Aorta (tissue), 5 donors: ENCODE results near the gene STIP1. TPM values are rescaled to one million over a fixed set of nuclear protein-coding genes. Genes with fewer than 3 reads are reported as not detected.

Source experiments
- ATAC-seq: fragments of 200-7000 bp; cut with Tn5 transposase; one replicate; pipeline ENCODE4 v1.9.1; 2022; ENCODE audit warnings: moderate library complexity; ENCODE audit not compliant: low FRiP score
- DNase-seq, 2 donors: peaks; one replicate each; pipeline ENCODE4 v3.0.0-alpha.2; 2020
- H3K27ac ChIP-seq, 2 donors: one replicate each; pipeline ENCODE4 v1.5.1; 2013; ENCODE audit warnings: low read length in 2 of 2, mild to moderate bottlenecking in 2 of 2, moderate library complexity in 2 of 2, control low read depth in 1 of 2, inconsistent platforms in 1 of 2, low read depth in 1 of 2
- H3K27me3 ChIP-seq, 2 donors: one replicate each; pipeline ENCODE4 v1.6.1; 2013; ENCODE audit warnings: control low read depth in 1 of 2, low read length in 1 of 2, mild to moderate bottlenecking in 1 of 2, moderate library complexity in 1 of 2; ENCODE audit not compliant: insufficient read depth in 2 of 2, control insufficient read depth in 1 of 2
- H3K36me3 ChIP-seq, 2 donors: one replicate each; pipeline ENCODE4 v1.6.1; 2013; ENCODE audit warnings: control low read depth in 1 of 2, low read length in 1 of 2, mild to moderate bottlenecking in 1 of 2; ENCODE audit not compliant: insufficient read depth in 2 of 2, control insufficient read depth in 1 of 2
- H3K4me1 ChIP-seq, 2 donors: one replicate each; pipeline ENCODE4 v1.6.1; 2013; ENCODE audit warnings: low read length in 2 of 2, control low read depth in 1 of 2, mild to moderate bottlenecking in 1 of 2, moderate library complexity in 1 of 2; ENCODE audit not compliant: insufficient read depth in 2 of 2, control insufficient read depth in 1 of 2
- H3K4me3 ChIP-seq, 2 donors: one replicate each; pipeline ENCODE4 v1.5.1; 2013; ENCODE audit warnings: low read length in 2 of 2, control low read depth in 1 of 2, mild to moderate bottlenecking in 1 of 2
- H3K9me3 ChIP-seq: one replicate; pipeline ENCODE4 v1.6.1; 2013; ENCODE audit warnings: mild to moderate bottlenecking, low read length; ENCODE audit not compliant: control insufficient read depth
- WGBS, 2 donors: extraction: QIAGEN DNeasy Blood & Tissue Kit; methylation state at CpG; one replicate each; pipeline ENCODE4 v1.1.7; 2013; 5-methylcytosine and 5-hydroxymethylcytosine counted together
- intact Hi-C, 2 donors: fragments of 100-400 bp; cut with DNase I; formaldehyde crosslinking; loops; one replicate each; pipeline versions ENCODE4 v1.14.2 to v1.15.0; 2022
- polyA plus RNA-seq, 2 donors: library from polyadenylated mRNA; stranded (reverse); fragments of 200-250 nt; gene quantifications; one replicate each; pipeline ENCODE4 v1.2.3, GENCODE V29; 2013
- total RNA-seq, 2 donors: library from RNA; stranded (reverse); fragmentation: NEBNext Ultra II Directional; extraction: Animal tissue kit (Norgen Biotek cat#: 25700); gene quantifications; one replicate each; pipeline ENCODE4 v1.2.1, GENCODE V29; 2021
- donor health status: healthy with polysubstance abuse.
- donor health status: Bipolar disorder and iron deficiency.
- donor health status: DM: no; HTN: no; CAD: no.
- donor health status: DM: no; HTN: no; CAD: no.
- donor health status: DM: yes; HTN: yes; CAD: no.

STIP1 gene
- total and polyA plus RNA-seq, 4 donors = 31.0 to 111 (median 54.2) TPM

DNA sequence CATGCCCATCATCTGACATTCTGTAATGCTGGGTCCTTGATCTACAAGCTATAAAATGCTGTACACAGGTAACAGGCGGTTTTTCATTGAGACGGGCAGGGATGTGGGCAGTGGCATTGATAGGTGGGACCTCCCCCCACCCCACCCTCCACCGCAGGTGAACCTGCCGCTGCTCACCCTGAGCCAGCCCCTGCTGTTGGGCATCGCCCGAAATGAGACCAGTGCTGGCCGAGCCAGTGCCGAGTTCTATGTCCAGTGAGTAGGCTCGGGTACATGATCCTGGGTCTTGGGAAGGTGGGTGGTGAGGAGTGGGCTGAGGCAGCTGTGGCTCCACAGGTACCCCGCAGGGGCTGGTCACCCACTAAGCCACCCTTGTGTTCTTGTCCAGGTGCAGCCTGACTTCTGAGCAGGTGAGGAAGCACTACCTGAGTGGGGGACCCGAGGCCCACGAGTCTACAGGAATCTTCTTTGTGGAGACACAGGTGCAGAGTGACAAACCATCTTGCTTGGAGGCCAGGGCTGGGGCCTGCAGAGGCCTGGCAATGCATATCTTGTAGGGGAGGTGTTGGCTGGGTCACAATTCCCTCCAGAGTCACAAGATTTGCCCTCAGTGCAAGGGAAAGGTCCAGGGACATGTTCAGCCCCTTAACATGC is 43.2 kb downstream of the STIP1 start:
- DNase-seq = peak in 1 of 2 donors; percentile 67
- Histone ChIP-seq H3K27me3 (no peaks in the 10 kb centered on the region), H3K36me3 (no peaks in the 10 kb centered on the region), H3K9me3 (no peaks in the 10 kb centered on the region), H3K4me3 (no peak overlapping the region), H3K4me1 (no peaks in the 10 kb centered on the region), H3K27ac (peak overlapping the region in 1 of 2 donors; percentile 9)
- WGBS, 2 donors = 84 to 87% methylated on average over 12 of the region's 12 CpGs
- intact Hi-C loops = loop anchor here in 1 of 2 donors (5.0 kb wide), 1 partner anchor 42 kb away; the partner anchor contains the start of gene STIP1
- no peak for ATAC-seq

DNA sequence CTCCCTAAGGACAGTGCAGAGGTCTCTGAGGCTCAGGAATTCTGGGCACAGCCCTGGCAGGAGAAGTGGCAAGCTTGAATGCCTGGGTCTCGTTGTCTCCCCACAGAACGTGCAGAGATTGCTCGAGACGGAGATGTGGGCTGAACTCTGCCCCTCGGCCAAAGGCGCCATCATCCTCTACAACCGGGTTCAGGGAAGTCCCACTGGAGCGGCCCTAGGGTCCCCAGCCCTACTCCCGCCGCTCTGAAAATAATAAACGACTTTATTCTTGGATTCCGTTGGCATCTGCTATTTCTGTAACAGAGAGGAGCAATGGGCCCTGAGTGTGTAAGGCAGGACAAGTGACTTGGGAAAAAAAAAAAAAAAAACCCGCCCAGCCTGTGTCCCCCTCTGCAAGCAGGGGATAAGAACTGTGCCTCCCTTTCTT is 43.8 kb downstream of the STIP1 start:
- no peaks in the 10 kb centered on the region for H3K27me3 ChIP-seq
- peak overlapping the region in 1 of 2 donors; percentile 9 for H3K27ac ChIP-seq
- DNase-seq (peak in 1 of 2 donors; percentile 65), ATAC-seq (no peak)
- WGBS, 2 donors = 4 to 5% methylated on average over 13 of the region's 13 CpGs
- no peaks in the 10 kb centered on the region for H3K9me3 ChIP-seq
- peak overlapping the region; percentile 2 to 59 for H3K4me3 ChIP-seq
- H3K4me1 ChIP-seq = no peaks in the 10 kb centered on the region
- intact Hi-C loops = loop anchor here in 1 of 2 donors (5.0 kb wide), 1 partner anchor 42 kb away; the partner anchor contains the start of gene STIP1
- H3K36me3 ChIP-seq = no peaks in the 10 kb centered on the region

DNA sequence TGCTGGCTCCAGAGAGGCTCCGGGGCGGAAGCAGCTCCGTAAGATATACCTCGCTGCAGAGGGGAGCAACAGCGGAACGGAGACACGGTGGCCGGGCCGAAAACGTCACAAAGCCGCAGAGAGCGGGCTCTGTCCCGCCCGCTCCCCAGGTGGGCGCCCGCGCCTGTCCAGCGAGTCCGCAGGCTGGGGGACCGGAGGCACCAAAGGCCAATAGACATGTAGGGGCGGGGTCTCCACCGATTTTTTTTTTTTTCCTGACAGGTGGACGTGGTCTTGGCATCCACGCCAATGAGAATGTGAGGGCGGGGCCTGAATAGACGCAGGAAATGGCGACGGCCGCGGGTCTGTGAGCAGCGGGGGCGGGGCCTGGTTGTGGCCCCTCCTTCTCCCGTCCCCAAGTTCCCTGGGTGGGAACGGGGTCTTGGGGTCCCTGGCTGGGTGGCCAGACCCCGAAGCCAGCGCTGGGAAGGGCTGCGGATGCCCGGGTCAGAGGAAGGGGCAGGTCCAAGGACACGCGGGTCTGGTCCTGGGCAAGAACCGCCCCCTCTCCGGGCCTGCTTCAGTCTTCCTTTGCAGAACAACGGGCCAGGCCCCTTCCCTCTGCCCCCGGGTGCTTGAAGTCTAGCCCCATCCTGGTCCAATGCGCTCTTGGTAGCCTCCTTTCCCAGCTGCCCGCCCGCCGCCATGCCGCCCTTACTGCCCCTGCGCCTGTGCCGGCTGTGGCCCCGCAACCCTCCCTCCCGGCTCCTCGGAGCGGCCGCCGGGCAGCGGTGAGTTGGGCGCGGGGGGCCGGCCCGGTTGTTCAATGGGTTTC is 44.4 kb downstream of the STIP1 start, which contains the start of gene DNAJC4:
Gene DNAJC4, plus strand, starts transcription at position 378 of the 814 bp plus-strand sequence. Its CDS starts 307 bp downstream, at position 685.
- no peaks in the 10 kb centered on the region for H3K27me3 ChIP-seq
- H3K9me3 ChIP-seq = no peaks in the 10 kb centered on the region
- H3K4me3 ChIP-seq = peak within 1 kb of the TSS; percentile 41 to 59
- no peaks in the 10 kb centered on the region for H3K36me3 ChIP-seq
- H3K4me1 ChIP-seq = no peaks in the 10 kb centered on the region
- ATAC-seq = peak; percentile 80
- H3K27ac ChIP-seq = peak within 1 kb of the TSS; percentile 32 to 72
- DNase-seq = peak; percentile 93 to 96
- intact Hi-C loops = no loop called here
- WGBS, 2 donors = 0 to 1% methylated on average over 59 to 62 of the region's 62 CpGs

DNA sequence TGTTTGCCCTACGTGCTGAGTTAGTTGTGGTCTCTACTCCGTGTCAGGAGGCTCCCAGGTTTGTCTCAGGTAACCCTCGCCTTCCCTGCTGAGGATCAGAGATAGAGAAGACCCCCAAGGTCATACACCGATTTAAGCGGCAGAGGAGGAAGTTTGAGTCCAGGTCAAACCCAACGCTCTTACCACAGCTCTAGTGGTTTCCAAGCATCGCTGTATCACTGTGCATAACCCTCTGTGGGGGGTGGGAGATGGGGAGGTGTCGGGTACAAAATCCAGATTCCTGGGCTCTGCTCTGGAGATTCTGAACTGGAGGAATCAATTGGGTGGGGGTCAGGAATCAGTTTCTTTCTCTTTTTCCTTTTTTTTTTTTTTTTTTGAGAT is 45.0 kb downstream of the STIP1 start:
- Histone ChIP-seq H3K27ac (peak overlapping the region; percentile 32 to 72), H3K36me3 (no peaks in the 10 kb centered on the region), H3K4me3 (peak overlapping the region; percentile 41 to 59), H3K27me3 (no peaks in the 10 kb centered on the region), H3K9me3 (no peaks in the 10 kb centered on the region), H3K4me1 (no peaks in the 10 kb centered on the region)
- ATAC-seq (no peak), DNase-seq (no peak)
- WGBS, 2 donors = 10 to 11% methylated on average over 8 of the region's 8 CpGs
- intact Hi-C loops = no loop called here

DNA sequence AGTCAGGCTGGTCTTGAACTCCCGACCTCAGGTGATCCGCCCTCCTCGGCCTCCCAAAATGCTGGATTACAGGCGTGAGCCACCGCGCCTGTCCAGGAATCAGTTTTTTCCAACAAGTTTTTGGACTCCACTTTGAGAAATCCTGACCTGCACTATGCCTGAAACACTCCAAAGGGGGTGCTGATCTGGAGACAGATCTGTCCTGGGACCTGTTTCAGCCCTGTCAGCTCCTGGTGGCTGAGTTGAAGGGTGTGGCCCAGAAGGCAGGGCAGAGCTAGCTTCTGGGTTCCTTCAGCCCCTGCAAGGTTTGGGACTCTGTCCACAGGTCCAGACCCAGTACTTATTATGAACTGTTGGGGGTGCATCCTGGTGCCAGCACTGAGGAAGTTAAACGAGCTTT is 45.6 kb downstream of the STIP1 start:
- H3K9me3 ChIP-seq = no peaks in the 10 kb centered on the region
- no peaks in the 10 kb centered on the region for H3K4me1 ChIP-seq
- H3K36me3 ChIP-seq = no peaks in the 10 kb centered on the region
- intact Hi-C loops = no loop called here
- H3K4me3 ChIP-seq = no peak overlapping the region
- ATAC-seq (no peak), DNase-seq (no peak)
- H3K27ac ChIP-seq = no peak overlapping the region
- WGBS, 2 donors = 89% methylated on average over 7 of the region's 7 CpGs
- no peaks in the 10 kb centered on the region for H3K27me3 ChIP-seq

DNA sequence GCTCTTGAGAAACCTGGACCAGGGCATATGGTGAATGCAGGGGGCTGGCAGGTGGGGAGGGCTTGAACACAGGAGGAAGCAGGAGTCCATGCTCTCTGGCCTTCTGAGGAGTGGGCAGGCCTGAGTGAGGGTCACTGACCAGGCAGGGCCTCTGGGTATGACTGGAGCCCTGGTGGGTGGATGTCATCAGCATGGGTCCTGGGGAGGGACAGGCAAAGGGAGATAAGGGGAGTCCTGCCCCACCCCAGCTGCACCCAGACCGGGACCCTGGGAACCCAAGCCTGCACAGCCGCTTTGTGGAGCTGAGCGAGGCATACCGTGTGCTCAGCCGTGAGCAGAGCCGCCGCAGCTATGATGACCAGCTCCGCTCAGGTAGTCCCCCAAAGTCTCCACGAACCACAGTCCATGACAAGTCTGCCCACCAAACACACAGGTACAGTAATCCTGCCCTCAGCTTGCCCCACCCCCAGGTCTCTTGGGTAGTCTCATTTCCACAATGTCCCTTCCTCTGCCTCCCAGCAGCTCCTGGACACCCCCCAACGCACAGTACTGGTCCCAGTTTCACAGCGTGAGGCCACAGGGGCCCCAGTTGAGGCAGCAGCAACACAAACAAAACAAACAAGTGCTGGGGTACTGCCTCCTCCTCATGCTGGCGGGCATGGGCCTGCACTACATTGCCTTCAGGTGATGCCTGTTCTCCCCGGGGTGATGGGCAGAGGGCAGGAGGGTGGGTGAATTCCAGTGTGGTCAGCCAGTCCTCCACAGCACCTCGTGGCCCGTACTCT is 46.4 kb downstream of the STIP1 start:
- ATAC-seq (no peak), DNase-seq (no peak)
- no peak overlapping the region for H3K27ac ChIP-seq
- intact Hi-C loops = no loop called here
- H3K9me3 ChIP-seq = no peaks in the 10 kb centered on the region
- no peaks in the 10 kb centered on the region for H3K36me3 ChIP-seq
- H3K27me3 ChIP-seq = no peaks in the 10 kb centered on the region
- H3K4me3 ChIP-seq = no peak overlapping the region
- H3K4me1 ChIP-seq = no peaks in the 10 kb centered on the region
- WGBS, 2 donors = 70 to 72% methylated on average over 15 of the region's 15 CpGs

DNA sequence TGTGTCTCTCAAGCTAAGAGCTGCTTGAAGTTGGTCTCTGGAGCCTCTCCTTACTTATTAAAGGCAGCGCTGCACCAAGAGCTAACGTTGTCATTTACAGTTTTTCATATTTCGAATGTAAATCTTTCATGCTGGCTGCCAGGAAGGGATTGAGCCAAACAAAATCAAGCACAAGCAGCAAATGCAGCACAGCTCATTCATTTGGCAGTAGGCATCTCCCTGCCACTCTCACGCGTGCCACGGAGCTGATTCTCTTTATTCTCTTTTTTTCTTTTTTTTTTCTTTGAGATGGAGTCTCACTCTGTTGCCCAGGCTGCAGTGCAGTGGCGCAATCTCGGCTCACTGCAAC is 47.0 kb downstream of the STIP1 start:
- no peak overlapping the region for H3K4me3 ChIP-seq
- intact Hi-C loops = no loop called here
- H3K27ac ChIP-seq = no peak overlapping the region
- DNase-seq (no peak), ATAC-seq (no peak)
- no peaks in the 10 kb centered on the region for H3K4me1 ChIP-seq
- peaks cover 0 to under 1% of the 10 kb centered on the region in 2 donors for H3K36me3 ChIP-seq
- no peaks in the 10 kb centered on the region for H3K27me3 ChIP-seq
- H3K9me3 ChIP-seq = no peaks in the 10 kb centered on the region
- WGBS, 2 donors = 24 to 32% methylated on average over 8 of the region's 8 CpGs

DNA sequence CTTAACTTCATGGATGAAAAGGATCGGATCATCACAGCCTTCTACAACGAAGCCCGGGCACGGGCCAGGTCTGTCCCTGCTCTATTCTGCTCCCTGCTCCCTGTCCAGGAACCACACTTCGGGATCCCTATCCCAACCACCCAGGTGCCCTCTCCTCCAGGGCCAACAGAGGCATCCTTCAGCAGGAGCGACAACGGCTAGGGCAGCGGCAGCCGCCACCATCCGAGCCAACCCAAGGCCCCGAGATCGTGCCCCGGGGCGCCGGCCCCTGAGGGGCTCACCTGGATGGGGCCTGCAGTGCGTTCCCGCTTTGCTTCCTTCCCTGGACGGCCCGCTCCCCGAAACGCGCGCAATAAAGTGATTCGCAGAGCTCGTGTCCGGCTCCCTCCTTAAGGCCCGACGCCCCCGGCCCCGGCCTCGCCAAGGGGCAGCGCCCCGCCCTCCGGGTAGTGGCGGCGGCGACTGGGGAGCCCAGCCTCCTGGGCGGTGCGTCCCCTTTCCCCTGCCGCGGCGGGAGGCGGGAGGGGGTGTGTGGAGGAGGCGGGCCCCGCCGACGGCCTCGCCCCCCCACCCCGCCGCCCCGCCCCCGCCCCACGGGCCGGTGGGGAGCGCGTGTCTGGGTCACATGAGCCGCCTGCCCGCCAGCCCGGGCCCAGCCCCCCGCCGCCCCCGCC is 48.1 kb downstream of the STIP1 start, which contains the start of gene VEGFB:
Gene VEGFB, plus strand, starts transcription at position 672 of the 674 bp plus-strand sequence. CDS start 250 bp downstream, outside the sequence.
- peaks cover 0 to 2% of the 10 kb centered on the region in 2 donors for H3K36me3 ChIP-seq
- peak within 1 kb of the TSS; percentile 77 to 94 for H3K4me3 ChIP-seq
- ATAC-seq = peak; percentile 78
- peak; percentile 88 to 91 for DNase-seq
- intact Hi-C loops = no loop called here
- no peaks in the 10 kb centered on the region for H3K9me3 ChIP-seq
- H3K4me1 ChIP-seq = no peaks in the 10 kb centered on the region
- WGBS, 2 donors = 1 to 2% methylated on average over 39 to 62 of the region's 62 CpGs
- no peaks in the 10 kb centered on the region for H3K27me3 ChIP-seq
- peak within 1 kb of the TSS in 1 of 2 donors; percentile 70 for H3K27ac ChIP-seq
